ENCODE data around the gene IFNA5. TPM values are rescaled to one million over a fixed set of nuclear protein-coding genes. Genes with fewer than 3 reads are reported as not detected.

The IFNA5 gene
- total RNA-seq, 1 donor from 2014 or later, result not detected

GRCh38 chr9:21289848-21290247, 15.3 kb downstream of the IFNA5 start:
- TF ChIP-seq CTCF (IDR thresholded peaks at IDR 0.05; ENCODE audit: unreplicated experiment), result no peak
- Mint-ChIP-seq H3K4me3 (no peak overlapping the region), H3K9me3 (peaks cover 12% of the 10 kb centered on the region), H3K27me3 (ENCODE audit: low read depth) (peaks cover 40% of the 10 kb centered on the region), H3K4me1 (peaks cover 1% of the 10 kb centered on the region), H3K27ac (no peak overlapping the region), H3K36me3 (no peaks in the 10 kb centered on the region)
- DNase-seq (ENCODE audit: low spot score in 2 of 2, unreplicated experiment in 2 of 2), result no peak

- no peak overlapping the region for H3K4me3 Mint-ChIP-seq
- no peaks in the 10 kb centered on the region for H3K4me1 Mint-ChIP-seq
- peaks cover 36% of the 10 kb centered on the region for H3K27me3 Mint-ChIP-seq (ENCODE audit: low read depth)
- H3K27ac Mint-ChIP-seq, result no peak overlapping the region
- no peak for DNase-seq (ENCODE audit: low spot score in 2 of 2, unreplicated experiment in 2 of 2)
- no peak for TF ChIP-seq CTCF (IDR thresholded peaks at IDR 0.05; ENCODE audit: unreplicated experiment)
- no peaks in the 10 kb centered on the region for H3K36me3 Mint-ChIP-seq
- H3K9me3 Mint-ChIP-seq, result peaks cover 12% of the 10 kb centered on the region
Measured at GRCh38 chr9:21287280-21287679, 17.8 kb downstream of the IFNA5 start.

- Mint-ChIP-seq H3K4me3 (no peak overlapping the region), H3K9me3 (peaks cover 12% of the 10 kb centered on the region), H3K27me3 (ENCODE audit: low read depth) (peaks cover 37% of the 10 kb centered on the region), H3K36me3 (no peaks in the 10 kb centered on the region), H3K4me1 (no peaks in the 10 kb centered on the region), H3K27ac (no peak overlapping the region)
- no peak for TF ChIP-seq CTCF (IDR thresholded peaks at IDR 0.05; ENCODE audit: unreplicated experiment)
- no peak for DNase-seq (ENCODE audit: low spot score in 2 of 2, unreplicated experiment in 2 of 2)
Measured at GRCh38 chr9:21286659-21287058, 18.5 kb downstream of the IFNA5 start.

GRCh38 chr9:21286099-21286498, 19.0 kb downstream of the IFNA5 start:
- H3K36me3 Mint-ChIP-seq, result no peaks in the 10 kb centered on the region
- no peaks in the 10 kb centered on the region for H3K4me1 Mint-ChIP-seq
- DNase-seq (ENCODE audit: low spot score in 2 of 2, unreplicated experiment in 2 of 2), result no peak
- no peak overlapping the region for H3K27ac Mint-ChIP-seq
- H3K27me3 Mint-ChIP-seq (ENCODE audit: low read depth), result peaks cover 40% of the 10 kb centered on the region
- H3K9me3 Mint-ChIP-seq, result peaks cover 12% of the 10 kb centered on the region
- TF ChIP-seq CTCF (IDR thresholded peaks at IDR 0.05; ENCODE audit: unreplicated experiment), result no peak
- H3K4me3 Mint-ChIP-seq, result no peak overlapping the region

GRCh38 chr9:21281275-21281674, 23.8 kb downstream of the IFNA5 start:
- DNase-seq (ENCODE audit: low spot score in 2 of 2, unreplicated experiment in 2 of 2), result no peak
- no peak for TF ChIP-seq CTCF (IDR thresholded peaks at IDR 0.05; ENCODE audit: unreplicated experiment)
- Mint-ChIP-seq H3K27me3 (ENCODE audit: low read depth) (peaks cover 50% of the 10 kb centered on the region), H3K9me3 (peaks cover 3% of the 10 kb centered on the region), H3K4me1 (no peaks in the 10 kb centered on the region), H3K36me3 (no peaks in the 10 kb centered on the region), H3K4me3 (no peak overlapping the region), H3K27ac (no peak overlapping the region)

GRCh38 chr9:21268347-21268657, 36.8 kb downstream of the IFNA5 start:
- Mint-ChIP-seq H3K36me3 (no peaks in the 10 kb centered on the region), H3K4me1 (peaks cover 2% of the 10 kb centered on the region), H3K27me3 (ENCODE audit: low read depth) (peaks cover 66% of the 10 kb centered on the region), H3K9me3 (peaks cover 13% of the 10 kb centered on the region), H3K27ac (no peak overlapping the region), H3K4me3 (no peak overlapping the region)
- DNase-seq (ENCODE audit: low spot score in 2 of 2, unreplicated experiment in 2 of 2), result no peak
- no peak for TF ChIP-seq CTCF (IDR thresholded peaks at IDR 0.05; ENCODE audit: unreplicated experiment)
